SK-N-SH (cell line): ENCODE data around the gene VANGL2.

ENCODE experiments used
- CHD2 ChIP-seq: fragments of 150-350 bp; IDR thresholded peaks from 2 replicates; pipeline ENCODE4 v1.6.1; 2018; ENCODE audit warnings: low read length; ENCODE audit not compliant: partially characterized antibody
- ELF1 ChIP-seq: IDR thresholded peaks from 2 replicates; pipeline ENCODE4 v1.4.0; 2012
- EP300 ChIP-seq, 2 experiments: IDR thresholded peaks; 2 replicates each; pipeline versions ENCODE4 v1.4.0 to v1.6.1; 2012; ENCODE audit warnings: borderline replicate concordance in 1 of 2, low read depth in 1 of 2, low read length in 1 of 2
- GATA2 ChIP-seq: sonication (generic); formaldehyde crosslinking; IDR thresholded peaks from 2 replicates; pipeline ENCODE4 v1.5.0; 2020; ENCODE audit warnings: mild to moderate bottlenecking, missing genetic modification reagents
- RCOR1 ChIP-seq: fragments of 150-350 bp; IDR thresholded peaks from 2 replicates; pipeline ENCODE4 v1.6.1; 2017; ENCODE audit warnings: antibody characterized with exemption, low read length
- RFX5 ChIP-seq: IDR thresholded peaks from 2 replicates; pipeline ENCODE4 v1.6.1; 2012; ENCODE audit warnings: mild to moderate bottlenecking, improper control_type of control experiment, low read length
- TF ChIP-seq, protein P1 (sequence below): fragments of 200-600 bp; sonication (generic); IDR thresholded peaks from 2 replicates; pipeline ENCODE4 v1.6.1; 2017; ENCODE audit warnings: antibody characterized with exemption, mild to moderate bottlenecking, moderate library complexity

- no peak for TF ChIP-seq GATA2 (CRISPR knock-in tag)
- TF ChIP-seq RCOR1, result no peak
- no peak for TF ChIP-seq EP300 (IDR thresholded peaks at IDR 0.05; ENCODE audit: borderline replicate concordance in 1 of 2, low read depth in 1 of 2, low read length in 1 of 2)
- no peak for TF ChIP-seq ELF1
- no peak for TF ChIP-seq RFX5
- TF ChIP-seq, protein P1, sequence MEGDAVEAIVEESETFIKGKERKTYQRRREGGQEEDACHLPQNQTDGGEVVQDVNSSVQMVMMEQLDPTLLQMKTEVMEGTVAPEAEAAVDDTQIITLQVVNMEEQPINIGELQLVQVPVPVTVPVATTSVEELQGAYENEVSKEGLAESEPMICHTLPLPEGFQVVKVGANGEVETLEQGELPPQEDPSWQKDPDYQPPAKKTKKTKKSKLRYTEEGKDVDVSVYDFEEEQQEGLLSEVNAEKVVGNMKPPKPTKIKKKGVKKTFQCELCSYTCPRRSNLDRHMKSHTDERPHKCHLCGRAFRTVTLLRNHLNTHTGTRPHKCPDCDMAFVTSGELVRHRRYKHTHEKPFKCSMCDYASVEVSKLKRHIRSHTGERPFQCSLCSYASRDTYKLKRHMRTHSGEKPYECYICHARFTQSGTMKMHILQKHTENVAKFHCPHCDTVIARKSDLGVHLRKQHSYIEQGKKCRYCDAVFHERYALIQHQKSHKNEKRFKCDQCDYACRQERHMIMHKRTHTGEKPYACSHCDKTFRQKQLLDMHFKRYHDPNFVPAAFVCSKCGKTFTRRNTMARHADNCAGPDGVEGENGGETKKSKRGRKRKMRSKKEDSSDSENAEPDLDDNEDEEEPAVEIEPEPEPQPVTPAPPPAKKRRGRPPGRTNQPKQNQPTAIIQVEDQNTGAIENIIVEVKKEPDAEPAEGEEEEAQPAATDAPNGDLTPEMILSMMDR, result no peak
- no peak for TF ChIP-seq CHD2
Measured at GRCh38 chr1:160360227-160360695, 40.1 kb upstream of the VANGL2 start.
